Parathyroid adenoma (tissue), 2 donors: ENCODE measurements around the gene GNA15.

Experiments used
- H2AFZ ChIP-seq: fragments of 300-600 bp; sonication (generic); one replicate; pipeline ENCODE4 v1.7.0; 2017; ENCODE audit warnings: antibody characterized with exemption, mild to moderate bottlenecking
- H3K27ac ChIP-seq: fragments of 300-600 bp; sonication (generic); one replicate; pipeline ENCODE4 v1.7.0; 2017
- H3K27me3 ChIP-seq: fragments of 300-600 bp; sonication (generic); one replicate; pipeline ENCODE4 v1.7.0; 2017; ENCODE audit warnings: low read length; ENCODE audit not compliant: control insufficient read depth, insufficient read depth
- H3K36me3 ChIP-seq: fragments of 300-600 bp; sonication (generic); one replicate; pipeline ENCODE4 v1.7.0; 2017; ENCODE audit warnings: low read length; ENCODE audit not compliant: control insufficient read depth, insufficient read depth
- H3K4me1 ChIP-seq: fragments of 300-600 bp; sonication (generic); one replicate; pipeline ENCODE4 v1.7.0; 2017; ENCODE audit warnings: control low read depth
- H3K4me2 ChIP-seq: fragments of 300-600 bp; sonication (generic); one replicate; pipeline ENCODE4 v1.7.0; 2017; ENCODE audit warnings: low read length
- H3K4me3 ChIP-seq: fragments of 300-600 bp; sonication (generic); one replicate; pipeline ENCODE4 v1.7.0; 2017; ENCODE audit warnings: low read depth, low read length
- H3K79me2 ChIP-seq: fragments of 300-600 bp; sonication (generic); one replicate; pipeline ENCODE4 v1.7.0; 2017; ENCODE audit warnings: control low read depth
- H3K9ac ChIP-seq: fragments of 300-600 bp; sonication (generic); one replicate; pipeline ENCODE4 v1.7.0; 2017; ENCODE audit warnings: mild to moderate bottlenecking
- H3K9me3 ChIP-seq: fragments of 300-600 bp; sonication (generic); one replicate; pipeline ENCODE4 v1.7.0; 2017; ENCODE audit warnings: low read length; ENCODE audit not compliant: control insufficient read depth
- CTCF ChIP-seq: fragments of 300-600 bp; sonication (generic); IDR thresholded peaks from one replicate; pipeline ENCODE4 v1.7.0; 2017; ENCODE audit warnings: antibody characterized with exemption, mild to moderate bottlenecking
- donor health status: primary hyperparathyroidism.

Gene GNA15

GRCh38 chr19:3148503-3148902 is 12.7 kb downstream of the GNA15 start:
- Histone ChIP-seq H3K27me3 (no peaks in the 10 kb centered on the region), H3K4me1 (no peaks in the 10 kb centered on the region)

GRCh38 chr19:3149089-3149488 is 13.3 kb downstream of the GNA15 start:
- no peaks in the 10 kb centered on the region for H3K27me3 ChIP-seq
- H2AFZ ChIP-seq: no peak overlapping the region
- no peaks in the 10 kb centered on the region for H3K9me3 ChIP-seq
- TF ChIP-seq CTCF: no peak
- no peak overlapping the region for H3K9ac ChIP-seq
- no peaks in the 10 kb centered on the region for H3K4me1 ChIP-seq
- H3K79me2 ChIP-seq: no peaks in the 10 kb centered on the region
- no peak overlapping the region for H3K27ac ChIP-seq
- no peaks in the 10 kb centered on the region for H3K36me3 ChIP-seq
- no peak overlapping the region for H3K4me2 ChIP-seq
- no peak overlapping the region for H3K4me3 ChIP-seq

More at GRCh38 chr19:3148503-3148902, 12.7 kb downstream of the GNA15 start:
- Histone ChIP-seq H3K4me2 (no peak overlapping the region), H3K36me3 (no peaks in the 10 kb centered on the region), H3K79me2 (no peaks in the 10 kb centered on the region), H3K27ac (no peak overlapping the region), H3K9me3 (no peaks in the 10 kb centered on the region), H2AFZ (no peak overlapping the region), H3K4me3 (no peak overlapping the region), H3K9ac (no peak overlapping the region)
- TF ChIP-seq CTCF: no peak

GRCh38 chr19:3149526-3150505 is 14.0 kb downstream of the GNA15 start:
- Histone ChIP-seq H3K4me3 (no peak overlapping the region), H3K4me2 (no peak overlapping the region), H3K79me2 (no peaks in the 10 kb centered on the region), H3K27ac (no peak overlapping the region), H3K4me1 (no peaks in the 10 kb centered on the region), H2AFZ (no peak overlapping the region), H3K27me3 (no peaks in the 10 kb centered on the region), H3K36me3 (no peaks in the 10 kb centered on the region), H3K9ac (no peak overlapping the region), H3K9me3 (no peaks in the 10 kb centered on the region)
- TF ChIP-seq CTCF: no peak

- Histone ChIP-seq H3K4me3 (no peak overlapping the region), H3K27ac (no peak overlapping the region), H3K4me2 (no peak overlapping the region), H3K79me2 (no peaks in the 10 kb centered on the region), H3K9me3 (no peaks in the 10 kb centered on the region), H3K9ac (no peak overlapping the region), H3K4me1 (peaks cover 7% of the 10 kb centered on the region), H3K27me3 (no peaks in the 10 kb centered on the region), H3K36me3 (no peaks in the 10 kb centered on the region), H2AFZ (no peak overlapping the region)
- TF ChIP-seq CTCF: no peak
Observed at GRCh38 chr19:3150739-3151329, 15.0 kb downstream of the GNA15 start.
